Stimulated activated CD4-positive, alpha-beta T cell treated with anti-CD3 and anti-CD28 coated beads, Interleukin-4, amount 100 ng/mL, for 48 hours (primary cell): ENCODE measurements around the gene REXO5.
A peak's percentile ranks its signal among the peaks of the same experiment; 100 is the strongest.
"Not testable (repeated sequence)": the region's sequence is repeated elsewhere in the genome, so short reads cannot be mapped to it uniquely, and the experiment has no call there.

Experiments used
- DNase-seq, 2 donors: peaks; one replicate each; pipeline ENCODE4 v3.0.0-alpha.2; 2020; ENCODE audit warnings: low read depth in 2 of 2

Gene REXO5

GRCh38 chr16:20806168-20807050 is at the start of gene REXO5, which contains the start of gene ERI2:
TSS of gene REXO5 (plus strand) at chr16:20806527. CDS start at chr16:20806954, 427 bp downstream.
TSS of gene ERI2 (minus strand) at chr16:20806472. CDS start at chr16:20806430, 42 bp downstream.
- peak; percentile 64 to 78 for DNase-seq

- DNase-seq, result no peak
Measured at GRCh38 chr16:20760346-20760745, 46.0 kb upstream of the REXO5 start.

GRCh38 chr16:20761175-20761574 is 45.2 kb upstream of the REXO5 start:
- DNase-seq, result no peak

GRCh38 chr16:20762404-20763123 is 43.8 kb upstream of the REXO5 start:
- no peak for DNase-seq

GRCh38 chr16:20763461-20764232 is 42.7 kb upstream of the REXO5 start, which contains the start of gene ACSM3:
TSS of gene ACSM3 (plus strand) at chr16:20764014. CDS start at chr16:20770035, 6,021 bp downstream.
- peak; percentile 30 to 44 for DNase-seq

- not testable (repeated sequence) for DNase-seq
Measured at GRCh38 chr16:20764448-20764847, 41.9 kb upstream of the REXO5 start.

- DNase-seq, result no peak
Measured at GRCh38 chr16:20765732-20766131, 40.6 kb upstream of the REXO5 start.

GRCh38 chr16:20766294-20766693 is 40.0 kb upstream of the REXO5 start:
- DNase-seq, result no peak

GRCh38 chr16:20767577-20767976 is 38.8 kb upstream of the REXO5 start:
- DNase-seq, result no peak

- DNase-seq, result no peak
Measured at GRCh38 chr16:20768121-20768520, 38.2 kb upstream of the REXO5 start.

GRCh38 chr16:20768818-20769217 is 37.5 kb upstream of the REXO5 start:
- no peak for DNase-seq

- DNase-seq, result no peak
Measured at GRCh38 chr16:20773679-20774078, 32.6 kb upstream of the REXO5 start.

GRCh38 chr16:20774703-20775362 is 31.5 kb upstream of the REXO5 start:
- DNase-seq, result peak; percentile 59 to 60

GRCh38 chr16:20781697-20782096 is 24.6 kb upstream of the REXO5 start:
- DNase-seq, result no peak

GRCh38 chr16:20782470-20782869 is 23.9 kb upstream of the REXO5 start:
- DNase-seq, result no peak

GRCh38 chr16:20784204-20784603 is 22.1 kb upstream of the REXO5 start:
- no peak for DNase-seq

GRCh38 chr16:20789130-20789529 is 17.2 kb upstream of the REXO5 start:
- no peak for DNase-seq

GRCh38 chr16:20791923-20792612 is 14.3 kb upstream of the REXO5 start:
- DNase-seq, result no peak

- DNase-seq, result no peak
Measured at GRCh38 chr16:20798364-20798763, 8.0 kb upstream of the REXO5 start.

GRCh38 chr16:20799599-20799998 is 6.7 kb upstream of the REXO5 start:
- no peak for DNase-seq

- DNase-seq, result no peak
Measured at GRCh38 chr16:20801278-20801677, 5.0 kb upstream of the REXO5 start.
